OCI-LY1 (cell line): ENCODE results near the gene F7.

Source experiments
- H2AFZ ChIP-seq: fragments of 200-600 bp; sonication (generic), shearing (Covaris generic); 2 replicates; pipeline ENCODE4 v1.6.0; 2014; ENCODE audit warnings: antibody characterized with exemption, mild to moderate bottlenecking, low read length
- H3F3A ChIP-seq: fragments of 200-600 bp; sonication (generic), shearing (Covaris generic); 2 replicates; pipeline ENCODE4 v1.6.0; 2014; ENCODE audit warnings: mild to moderate bottlenecking, antibody characterized with exemption, low read length, moderate library complexity; ENCODE audit not compliant: insufficient read depth
- H3K27ac ChIP-seq: fragments of 200-600 bp; sonication (generic); 2 replicates; pipeline ENCODE4 v1.5.1; 2014; ENCODE audit warnings: low read length, mixed run types, mild to moderate bottlenecking, low read depth; ENCODE audit not compliant: poor library complexity, severe bottlenecking
- H3K27me3 ChIP-seq: fragments of 200-600 bp; sonication (generic); 2 replicates; pipeline ENCODE4 v1.6.0; 2014; ENCODE audit warnings: antibody characterized with exemption, mild to moderate bottlenecking, low read length, moderate library complexity; ENCODE audit not compliant: insufficient read depth
- H3K36me3 ChIP-seq: fragments of 200-600 bp; sonication (generic); 2 replicates; pipeline ENCODE4 v1.6.1; 2014; ENCODE audit warnings: mild to moderate bottlenecking, antibody characterized with exemption, low read length, moderate library complexity, mixed read lengths; ENCODE audit not compliant: insufficient read depth
- H3K4me1 ChIP-seq: fragments of 200-600 bp; sonication (generic); 2 replicates; pipeline ENCODE4 v1.5.1; 2014; ENCODE audit warnings: mild to moderate bottlenecking, low read length, moderate library complexity; ENCODE audit not compliant: insufficient read depth, severe bottlenecking
- H3K4me2 ChIP-seq: fragments of 200-600 bp; sonication (generic), shearing (Covaris generic); 2 replicates; pipeline ENCODE4 v1.6.1; 2014; ENCODE audit warnings: low read length
- H3K4me3 ChIP-seq: fragments of 200-600 bp; sonication (generic); 2 replicates; pipeline ENCODE4 v1.5.1; 2014; ENCODE audit warnings: low read length, low read depth, mild to moderate bottlenecking, mixed read lengths; ENCODE audit not compliant: poor library complexity, severe bottlenecking
- H3K79me2 ChIP-seq: fragments of 200-600 bp; shearing (Covaris generic); 2 replicates; pipeline ENCODE4 v1.6.1; 2016; ENCODE audit warnings: mixed run types, low read length, mixed read lengths; ENCODE audit not compliant: insufficient read depth
- H3K9ac ChIP-seq: fragments of 200-600 bp; sonication (generic), shearing (Covaris generic); 2 replicates; pipeline ENCODE4 v1.6.1; 2014; ENCODE audit warnings: mild to moderate bottlenecking, low read length, mixed read lengths
- H3K9me2 ChIP-seq: fragments of 200-600 bp; sonication (generic), shearing (Covaris generic); 2 replicates; pipeline ENCODE4 v1.6.1; 2014; ENCODE audit warnings: low read depth, mild to moderate bottlenecking, low read length, mixed read lengths
- H3K9me3 ChIP-seq: fragments of 200-600 bp; shearing (Covaris generic); 2 replicates; pipeline ENCODE4 v1.6.1; 2014; ENCODE audit warnings: low read length, mixed read lengths
- H4K20me1 ChIP-seq: fragments of 200-600 bp; sonication (generic), shearing (Covaris generic); 2 replicates; pipeline ENCODE4 v1.6.0; 2016; ENCODE audit warnings: mild to moderate bottlenecking, low read length; ENCODE audit not compliant: insufficient read depth
- EZH2 ChIP-seq: fragments of 200-600 bp; sonication (generic), shearing (Covaris generic); IDR thresholded peaks from 2 replicates; pipeline ENCODE4 v1.8.0; 2017; ENCODE audit warnings: borderline replicate concordance, mixed run types, mild to moderate bottlenecking, antibody characterized with exemption, low read length, moderate library complexity, mixed read lengths
- TF ChIP-seq, protein P1 (sequence below): fragments of 200-600 bp; sonication (generic), shearing (Covaris generic); IDR thresholded peaks from 2 replicates; pipeline ENCODE4 v1.5.1; 2017; ENCODE audit warnings: mild to moderate bottlenecking, antibody characterized with exemption, low read length, moderate library complexity, mixed read lengths

The F7 gene

DNA sequence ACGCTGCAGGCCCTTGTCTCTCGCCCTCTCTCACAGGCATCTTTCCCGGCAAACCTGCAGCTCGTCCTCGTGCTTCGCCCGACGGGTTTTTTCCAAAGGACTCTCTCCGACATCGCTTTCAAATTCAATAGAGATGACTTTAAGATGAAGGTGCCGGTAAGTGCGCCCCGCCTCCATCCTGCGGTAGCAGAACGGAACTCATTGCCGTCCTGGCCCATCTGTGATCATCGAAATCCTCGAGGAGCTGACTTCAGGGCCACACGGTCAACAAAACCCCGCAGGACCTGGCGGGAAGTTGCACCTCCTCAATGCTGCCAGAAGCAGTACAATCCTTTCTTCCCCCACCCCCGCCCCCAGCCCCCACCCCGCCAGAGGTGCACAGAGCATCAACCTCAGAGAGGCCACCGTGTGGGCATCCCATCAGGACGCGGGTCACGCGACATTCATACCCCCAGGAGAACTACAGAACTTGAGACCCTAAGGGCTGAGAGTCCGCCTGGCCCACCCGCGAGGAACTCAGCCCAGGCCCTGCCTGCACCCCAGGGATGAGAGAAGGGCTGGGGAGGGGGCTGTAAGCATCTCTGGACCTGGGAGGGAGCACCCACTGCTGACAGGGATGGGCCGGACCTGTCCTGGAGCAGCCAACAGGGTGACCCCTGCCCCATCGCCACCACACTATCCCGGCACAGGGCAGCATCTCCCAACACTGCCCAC is 44.9 kb upstream of the F7 start:
- TF ChIP-seq, protein P1, sequence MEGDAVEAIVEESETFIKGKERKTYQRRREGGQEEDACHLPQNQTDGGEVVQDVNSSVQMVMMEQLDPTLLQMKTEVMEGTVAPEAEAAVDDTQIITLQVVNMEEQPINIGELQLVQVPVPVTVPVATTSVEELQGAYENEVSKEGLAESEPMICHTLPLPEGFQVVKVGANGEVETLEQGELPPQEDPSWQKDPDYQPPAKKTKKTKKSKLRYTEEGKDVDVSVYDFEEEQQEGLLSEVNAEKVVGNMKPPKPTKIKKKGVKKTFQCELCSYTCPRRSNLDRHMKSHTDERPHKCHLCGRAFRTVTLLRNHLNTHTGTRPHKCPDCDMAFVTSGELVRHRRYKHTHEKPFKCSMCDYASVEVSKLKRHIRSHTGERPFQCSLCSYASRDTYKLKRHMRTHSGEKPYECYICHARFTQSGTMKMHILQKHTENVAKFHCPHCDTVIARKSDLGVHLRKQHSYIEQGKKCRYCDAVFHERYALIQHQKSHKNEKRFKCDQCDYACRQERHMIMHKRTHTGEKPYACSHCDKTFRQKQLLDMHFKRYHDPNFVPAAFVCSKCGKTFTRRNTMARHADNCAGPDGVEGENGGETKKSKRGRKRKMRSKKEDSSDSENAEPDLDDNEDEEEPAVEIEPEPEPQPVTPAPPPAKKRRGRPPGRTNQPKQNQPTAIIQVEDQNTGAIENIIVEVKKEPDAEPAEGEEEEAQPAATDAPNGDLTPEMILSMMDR, result no peak
- no peak for TF ChIP-seq EZH2
- Histone ChIP-seq H3K9me3 (0 out of 2 replicates have a peak, but pooled peaks cover 2% of the 10 kb centered on the region), H3K4me1 (no peaks in the 10 kb centered on the region), H2AFZ (no peak overlapping the region), H3K4me2 (no peak overlapping the region), H3K4me3 (no peak overlapping the region), H3F3A (no peaks in the 10 kb centered on the region), H3K36me3 (no peaks in the 10 kb centered on the region), H3K27me3 (no peaks in the 10 kb centered on the region; the same call in 1 of the 2 replicates), H4K20me1 (no peaks in the 10 kb centered on the region), H3K9ac (no peak overlapping the region), H3K27ac (no peak overlapping the region), H3K9me2 (no peaks in the 10 kb centered on the region), H3K79me2 (no peaks in the 10 kb centered on the region)

DNA sequence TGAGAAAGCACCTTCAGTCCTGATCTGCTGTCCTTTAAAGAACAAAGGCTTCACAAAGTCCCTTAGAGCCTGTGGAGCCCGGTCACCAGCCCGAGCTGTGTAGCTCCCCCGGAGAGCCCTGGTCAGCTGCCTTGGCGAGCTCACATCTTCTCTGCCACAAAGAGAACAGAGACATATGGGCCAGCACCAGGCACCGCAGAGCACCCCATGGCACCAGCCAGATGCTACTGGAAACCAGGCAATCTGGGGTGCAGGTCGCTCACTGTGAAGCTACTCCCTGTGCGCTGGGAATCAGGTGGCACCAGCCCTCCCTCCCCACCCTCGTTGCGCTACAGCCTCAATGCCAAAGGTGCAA is 44.3 kb upstream of the F7 start:
- Histone ChIP-seq H3F3A (no peaks in the 10 kb centered on the region), H3K27ac (no peak overlapping the region), H3K27me3 (no peaks in the 10 kb centered on the region; the same call in 1 of the 2 replicates), H4K20me1 (no peaks in the 10 kb centered on the region), H3K79me2 (no peaks in the 10 kb centered on the region), H3K4me2 (no peak overlapping the region), H3K4me3 (no peak overlapping the region), H3K9me2 (no peaks in the 10 kb centered on the region), H3K4me1 (no peaks in the 10 kb centered on the region), H3K9ac (no peak overlapping the region), H3K9me3 (0 out of 2 replicates have a peak, but pooled peaks cover 2% of the 10 kb centered on the region), H2AFZ (no peak overlapping the region), H3K36me3 (no peaks in the 10 kb centered on the region)
- no peak for TF ChIP-seq EZH2
- TF ChIP-seq, protein P1, result no peak

DNA sequence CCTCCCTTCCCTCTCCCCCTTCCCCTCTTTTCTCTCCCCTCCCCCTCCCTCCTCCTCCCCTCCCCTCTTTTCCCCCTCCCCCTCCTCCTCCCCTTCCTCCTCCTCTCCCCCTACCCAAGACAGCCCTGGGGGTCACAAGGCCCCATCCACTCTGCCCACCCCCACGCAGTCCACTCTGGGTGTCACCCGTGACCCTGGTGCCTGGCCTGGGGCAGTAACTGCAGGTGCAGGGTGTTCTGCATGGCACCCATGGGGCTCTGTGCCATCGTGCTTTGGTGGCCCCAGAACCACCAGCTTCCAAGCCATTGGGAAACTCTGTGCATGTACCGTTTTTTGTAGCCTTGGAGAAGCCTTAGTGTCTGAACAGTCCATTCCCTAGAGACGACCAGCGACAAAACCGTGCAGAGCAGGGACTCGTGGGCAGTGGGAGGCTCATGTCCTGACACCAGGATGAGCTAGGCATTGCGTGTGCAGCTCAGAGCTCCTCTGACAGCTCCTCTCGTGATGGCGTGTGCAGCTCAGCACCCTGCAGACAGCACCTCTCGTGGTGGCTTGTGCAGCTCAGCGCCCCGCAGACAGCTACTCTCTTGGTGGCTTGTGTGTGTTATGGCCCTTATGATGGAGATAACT is 43.7 kb upstream of the F7 start:
- H3K9me2 ChIP-seq, result no peaks in the 10 kb centered on the region
- H3K4me2 ChIP-seq, result no peak overlapping the region
- no peak for TF ChIP-seq EZH2
- TF ChIP-seq, protein P1, result no peak
- H3K36me3 ChIP-seq, result no peaks in the 10 kb centered on the region
- H3K79me2 ChIP-seq, result no peaks in the 10 kb centered on the region
- no peaks in the 10 kb centered on the region; the same call in 1 of the 2 replicates for H3K27me3 ChIP-seq
- no peaks in the 10 kb centered on the region for H3K4me1 ChIP-seq
- no peak overlapping the region for H2AFZ ChIP-seq
- H3K4me3 ChIP-seq, result no peak overlapping the region
- H3K9me3 ChIP-seq, result 0 out of 2 replicates have a peak, but pooled peaks cover 2% of the 10 kb centered on the region
- H3F3A ChIP-seq, result no peaks in the 10 kb centered on the region
- H4K20me1 ChIP-seq, result no peaks in the 10 kb centered on the region
- H3K27ac ChIP-seq, result no peak overlapping the region
- no peak overlapping the region for H3K9ac ChIP-seq
